IgD-negative memory B cell (primary cell): ENCODE measurements around the gene RECK. TPM values are rescaled to one million over a fixed set of nuclear protein-coding genes. Genes with fewer than 3 reads are reported as not detected.
A peak's percentile ranks its signal among the peaks of the same experiment; 100 is the strongest.
"Not testable (repeated sequence)": the region's sequence is repeated elsewhere in the genome, so short reads cannot be mapped to it uniquely, and the experiment has no call there.

Experiments used
- H3K27ac Mint-ChIP-seq, 3 donors: one replicate each; pipeline ENCODE4 v1.8.0; 2020 to 2022; ENCODE audit warnings: mild to moderate bottlenecking in 3 of 3, mixed read lengths in 3 of 3, moderate library complexity in 1 of 3
- H3K27me3 Mint-ChIP-seq: one replicate; pipeline ENCODE4 v1.8.0; 2021; ENCODE audit warnings: mixed read lengths
- H3K36me3 Mint-ChIP-seq: one replicate; pipeline ENCODE4 v1.8.0; 2020; ENCODE audit warnings: mild to moderate bottlenecking, mixed read lengths
- H3K4me1 Mint-ChIP-seq, 3 donors: one replicate each; pipeline ENCODE4 v1.8.0; 2020 to 2022; ENCODE audit warnings: mixed read lengths in 3 of 3, mild to moderate bottlenecking in 1 of 3
- H3K4me3 Mint-ChIP-seq, 4 donors: one replicate each; pipeline ENCODE4 v1.8.0; 2020 to 2022; ENCODE audit warnings: mild to moderate bottlenecking in 4 of 4, mixed read lengths in 4 of 4, moderate library complexity in 3 of 4
- H3K9me3 Mint-ChIP-seq, 3 donors: one replicate each; pipeline ENCODE4 v1.8.0; 2020 to 2021; ENCODE audit warnings: mixed read lengths in 3 of 3, mild to moderate bottlenecking in 1 of 3
- polyA plus RNA-seq: library from polyadenylated mRNA; unstranded; fragments of 300-500 nt; fragmentation: Illumina TruSeq; gene quantifications from one replicate; pipeline ENCODE4 v1.2.3, GENCODE V29; 2021

RECK gene
- polyA plus RNA-seq, 1 donor from 2014 or later, result 5.3 TPM

DNA sequence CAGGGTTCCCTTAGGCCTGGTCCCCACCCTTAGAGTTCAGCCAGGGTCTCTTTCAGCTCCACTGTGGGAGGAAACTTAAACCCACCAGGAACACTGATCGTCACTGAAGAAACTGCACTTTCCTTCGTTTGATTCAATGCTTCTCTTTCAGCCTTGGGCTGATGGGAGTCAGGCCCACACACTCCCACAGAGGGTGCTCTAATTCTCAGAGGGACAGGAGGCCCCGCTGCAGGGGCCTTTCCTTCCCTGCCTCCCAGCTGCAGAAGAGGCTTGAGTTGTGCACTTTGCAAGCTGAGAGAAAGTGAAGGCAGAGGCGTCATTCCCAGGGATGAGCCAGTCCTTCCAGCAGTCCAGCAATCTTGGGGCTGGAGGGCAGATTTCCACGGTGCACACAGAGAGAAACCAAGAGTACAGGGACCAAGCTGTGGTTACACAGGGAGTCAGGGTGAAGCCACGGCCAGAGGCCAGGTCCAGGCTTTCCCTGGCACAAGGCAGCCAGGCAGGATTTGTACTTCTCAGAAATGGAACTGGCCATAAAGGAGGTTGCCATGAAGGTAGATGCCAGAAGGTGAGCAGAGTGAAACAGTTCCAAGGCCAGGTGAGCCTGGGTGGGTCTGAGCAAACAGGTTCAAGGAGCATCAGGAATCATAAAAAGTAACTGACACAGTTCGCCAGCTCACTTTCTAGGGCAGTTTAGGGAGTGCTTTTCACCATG is 89.5 kb downstream of the RECK start:
- H3K27me3 Mint-ChIP-seq, result no peaks in the 10 kb centered on the region
- no peaks in the 10 kb centered on the region for H3K9me3 Mint-ChIP-seq
- H3K4me1 Mint-ChIP-seq, result peaks cover 10 to 14% (median 12%) of the 10 kb centered on the region in 3 donors
- peak overlapping the region in 1 of 3 donors; percentile 58 for H3K27ac Mint-ChIP-seq
- peaks cover 8% of the 10 kb centered on the region for H3K36me3 Mint-ChIP-seq
- H3K4me3 Mint-ChIP-seq, result no peak overlapping the region

DNA sequence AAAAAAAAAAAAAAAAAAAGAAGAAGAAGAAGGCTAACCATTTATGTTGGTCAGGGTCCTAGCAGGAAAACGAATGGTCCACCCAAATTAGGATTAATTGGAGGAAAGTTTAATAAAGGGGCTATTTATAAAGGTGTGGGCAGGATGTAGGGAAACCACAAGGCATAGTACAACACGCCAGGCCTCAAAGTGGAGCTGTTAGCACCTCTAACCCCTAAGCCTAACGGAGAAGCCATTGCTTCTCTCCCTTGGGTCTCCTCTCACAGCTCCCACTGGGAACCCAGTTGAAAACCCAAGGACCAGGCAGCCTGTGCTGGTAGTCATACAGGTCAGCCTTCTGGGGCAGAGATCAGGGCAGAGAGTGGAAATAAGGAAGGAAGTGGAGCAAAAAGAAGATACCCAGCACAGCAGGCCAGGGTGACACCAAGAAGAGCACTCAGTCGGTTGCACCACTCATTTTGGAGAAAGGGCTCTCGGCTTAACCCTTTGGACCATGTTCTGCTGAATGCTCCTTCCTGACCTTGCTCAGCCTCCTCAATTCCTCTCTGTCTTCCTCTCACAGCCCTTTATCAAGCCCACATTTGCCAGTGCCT is 91.0 kb downstream of the RECK start:
- H3K4me3 Mint-ChIP-seq, result peak overlapping the region in 2 of 4 donors; percentile 29 to 91
- no peaks in the 10 kb centered on the region for H3K9me3 Mint-ChIP-seq
- peaks cover 3% of the 10 kb centered on the region for H3K36me3 Mint-ChIP-seq
- H3K4me1 Mint-ChIP-seq, result peaks cover 10 to 14% (median 12%) of the 10 kb centered on the region in 3 donors
- H3K27ac Mint-ChIP-seq, result peak overlapping the region in 2 of 3 donors; percentile 47 to 50
- no peaks in the 10 kb centered on the region for H3K27me3 Mint-ChIP-seq

DNA sequence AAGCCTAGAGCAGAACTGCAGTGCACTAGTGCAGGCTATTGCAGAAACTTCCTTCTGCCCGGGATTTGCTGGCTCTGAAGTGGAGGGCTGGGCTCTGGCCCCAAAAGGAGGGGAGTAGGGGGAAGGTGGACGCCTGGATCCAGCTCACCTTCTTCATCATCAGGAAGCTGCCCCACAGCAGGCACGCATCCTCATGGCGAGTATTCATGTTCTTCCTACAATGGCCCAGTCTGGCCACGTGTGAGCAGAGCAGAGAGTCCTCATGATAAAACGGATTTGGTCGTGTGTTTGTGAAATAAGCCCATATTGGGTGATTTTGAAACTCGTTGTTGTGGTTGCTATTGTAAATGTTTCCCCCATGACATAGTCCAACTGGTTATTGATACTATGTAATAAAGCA is 91.6 kb downstream of the RECK start:
- Mint-ChIP-seq H3K9me3 (no peaks in the 10 kb centered on the region), H3K27me3 (no peaks in the 10 kb centered on the region), H3K27ac (no peak overlapping the region), H3K36me3 (no peaks in the 10 kb centered on the region), H3K4me1 (peaks cover 10 to 14% (median 12%) of the 10 kb centered on the region in 3 donors), H3K4me3 (peak overlapping the region in 1 of 4 donors; percentile 13)

GRCh38 chr9:36129139-36129538 is 92.4 kb downstream of the RECK start:
- Mint-ChIP-seq H3K4me1 (peaks cover 10 to 14% (median 12%) of the 10 kb centered on the region in 3 donors), H3K4me3 (no peak overlapping the region), H3K9me3 (no peaks in the 10 kb centered on the region), H3K27ac (no peak overlapping the region), H3K36me3 (no peaks in the 10 kb centered on the region), H3K27me3 (no peaks in the 10 kb centered on the region)

GRCh38 chr9:36131666-36132065 is 95.0 kb downstream of the RECK start:
- not testable (repeated sequence) for H3K9me3 Mint-ChIP-seq, H3K36me3 Mint-ChIP-seq, H3K27ac Mint-ChIP-seq, H3K4me3 Mint-ChIP-seq, H3K27me3 Mint-ChIP-seq
- H3K4me1 Mint-ChIP-seq, result peaks cover 10 to 19% (median 16%) of the 10 kb centered on the region in 3 donors

DNA sequence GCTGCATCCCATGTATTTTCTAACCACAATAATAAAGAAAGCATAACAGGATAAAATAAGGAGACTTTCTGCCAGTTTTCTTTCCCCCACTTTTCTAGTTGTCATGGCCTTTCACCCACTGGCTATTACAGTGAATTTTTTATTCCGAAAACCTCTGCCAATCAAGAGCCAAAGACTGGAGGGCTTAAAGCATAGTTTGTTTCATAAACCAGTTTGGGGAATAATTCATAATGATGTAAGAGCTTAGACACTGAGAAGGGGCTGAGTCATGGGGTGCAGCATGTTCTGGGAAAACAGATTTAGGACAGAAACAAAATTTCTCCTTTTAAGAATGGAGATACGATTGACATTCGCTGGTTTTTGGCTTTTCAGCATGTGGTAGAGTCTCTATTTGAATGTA is 95.4 kb downstream of the RECK start:
- Mint-ChIP-seq H3K27ac (no peak overlapping the region), H3K4me3 (no peak overlapping the region), H3K4me1 (peaks cover 12 to 20% (median 16%) of the 10 kb centered on the region in 3 donors), H3K27me3 (no peaks in the 10 kb centered on the region), H3K9me3 (no peaks in the 10 kb centered on the region), H3K36me3 (no peaks in the 10 kb centered on the region)

DNA sequence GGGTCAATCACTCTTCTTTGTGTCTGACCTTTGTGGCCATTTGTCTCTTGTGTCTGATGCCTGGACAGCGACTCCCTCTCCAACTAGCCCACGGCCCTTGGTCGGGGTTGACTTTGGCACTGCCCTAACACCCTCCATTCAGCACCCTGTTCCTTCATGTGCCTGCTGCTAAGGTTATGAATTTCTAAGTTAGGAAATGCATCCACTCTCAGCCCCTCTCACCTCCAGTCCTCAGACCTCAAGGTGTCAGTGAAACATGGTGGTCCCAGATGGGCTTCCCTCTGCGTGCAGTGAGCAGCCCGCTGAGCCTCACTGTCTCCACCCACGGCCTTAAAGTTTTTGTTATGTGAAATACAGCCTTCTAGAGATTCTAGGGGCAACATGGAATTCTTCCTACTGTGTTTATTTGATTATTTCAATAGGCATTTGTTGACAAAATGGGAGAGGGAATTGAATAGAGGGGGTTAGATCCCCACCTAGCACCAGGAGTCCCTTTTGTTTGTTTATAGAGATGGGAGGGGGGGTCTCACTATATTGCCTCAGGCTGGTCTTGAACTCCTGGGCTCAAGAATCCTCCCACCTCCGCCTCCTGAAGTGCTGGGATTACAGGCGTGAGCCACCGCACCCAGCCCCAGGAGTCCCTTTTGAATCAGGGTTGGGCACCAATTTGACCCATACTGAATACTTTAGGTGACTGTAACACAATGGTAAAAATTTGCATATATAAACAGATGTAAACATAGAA is 98.2 kb downstream of the RECK start:
- H3K4me1 Mint-ChIP-seq, result peaks cover 21 to 34% (median 27%) of the 10 kb centered on the region in 3 donors
- peak overlapping the region in 1 of 3 donors; percentile 40 for H3K27ac Mint-ChIP-seq
- no peaks in the 10 kb centered on the region for H3K36me3 Mint-ChIP-seq
- no peaks in the 10 kb centered on the region for H3K9me3 Mint-ChIP-seq
- no peaks in the 10 kb centered on the region for H3K27me3 Mint-ChIP-seq
- H3K4me3 Mint-ChIP-seq, result peak overlapping the region; percentile 79 to 94 (median 88)

GRCh38 chr9:36135741-36136271 is 99.1 kb downstream of the RECK start:
- H3K27me3 Mint-ChIP-seq, result no peaks in the 10 kb centered on the region
- no peaks in the 10 kb centered on the region for H3K36me3 Mint-ChIP-seq
- peaks cover 29 to 42% (median 36%) of the 10 kb centered on the region in 3 donors for H3K4me1 Mint-ChIP-seq
- H3K27ac Mint-ChIP-seq, result peak overlapping the region in 2 of 3 donors; percentile 20 to 73
- no peaks in the 10 kb centered on the region for H3K9me3 Mint-ChIP-seq
- peak overlapping the region; percentile 79 to 94 (median 88) for H3K4me3 Mint-ChIP-seq

GRCh38 chr9:36136272-36136893 is 99.7 kb downstream of the RECK start, which contains the start of gene GLIPR2:
GLIPR2 (plus strand) TSS chr9:36136733; CDS start chr9:36136779, 46 bp downstream.
- H3K27me3 Mint-ChIP-seq, result no peaks in the 10 kb centered on the region
- peaks cover 33 to 46% (median 41%) of the 10 kb centered on the region in 3 donors for H3K4me1 Mint-ChIP-seq
- H3K9me3 Mint-ChIP-seq, result no peaks in the 10 kb centered on the region
- H3K4me3 Mint-ChIP-seq, result peak within 1 kb of the TSS; percentile 83 to 97 (median 94)
- H3K27ac Mint-ChIP-seq, result peak within 1 kb of the TSS; percentile 85 to 95 (median 85)
- no peaks in the 10 kb centered on the region for H3K36me3 Mint-ChIP-seq

DNA sequence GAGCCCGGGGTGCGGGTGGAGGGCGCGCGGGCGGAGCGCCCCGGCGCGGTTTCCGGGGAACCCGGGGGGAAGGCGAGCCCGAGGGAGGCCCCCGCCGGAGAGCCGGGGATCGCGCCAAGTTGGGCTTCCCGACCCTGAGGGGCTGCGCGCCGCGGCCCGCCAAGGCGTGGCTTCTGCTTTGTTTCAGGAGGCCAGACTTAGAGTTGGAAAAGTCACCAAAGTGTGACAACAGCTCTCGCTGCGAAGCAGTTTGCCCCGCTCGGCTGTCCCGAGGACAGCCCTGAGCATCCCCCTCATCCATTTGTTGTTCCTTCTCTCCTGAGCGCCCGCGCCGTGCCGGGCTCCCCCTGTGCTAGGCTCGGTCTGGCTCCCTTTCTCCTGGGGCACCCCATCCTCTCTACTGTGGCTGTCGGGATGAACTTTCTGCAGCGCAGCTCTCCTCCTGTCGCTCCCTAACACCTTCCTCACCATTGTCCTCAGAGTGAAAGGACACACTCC is 100.2 kb downstream of the RECK start:
- Mint-ChIP-seq H3K36me3 (no peaks in the 10 kb centered on the region), H3K27ac (peak overlapping the region; percentile 82 to 95 (median 85)), H3K4me1 (peaks cover 33 to 50% (median 45%) of the 10 kb centered on the region in 3 donors), H3K27me3 (no peaks in the 10 kb centered on the region), H3K9me3 (no peaks in the 10 kb centered on the region), H3K4me3 (peak overlapping the region; percentile 83 to 97 (median 94))

- Mint-ChIP-seq H3K36me3 (no peaks in the 10 kb centered on the region), H3K9me3 (no peaks in the 10 kb centered on the region), H3K4me1 (peaks cover 38 to 54% (median 49%) of the 10 kb centered on the region in 3 donors), H3K27ac (peak overlapping the region; percentile 85 to 95 (median 85)), H3K27me3 (peaks cover 1% of the 10 kb centered on the region), H3K4me3 (peak overlapping the region; percentile 83 to 97 (median 94))
These were observed 100.8 kb downstream of the RECK start for GRCh38 chr9:36137392-36138004.

DNA sequence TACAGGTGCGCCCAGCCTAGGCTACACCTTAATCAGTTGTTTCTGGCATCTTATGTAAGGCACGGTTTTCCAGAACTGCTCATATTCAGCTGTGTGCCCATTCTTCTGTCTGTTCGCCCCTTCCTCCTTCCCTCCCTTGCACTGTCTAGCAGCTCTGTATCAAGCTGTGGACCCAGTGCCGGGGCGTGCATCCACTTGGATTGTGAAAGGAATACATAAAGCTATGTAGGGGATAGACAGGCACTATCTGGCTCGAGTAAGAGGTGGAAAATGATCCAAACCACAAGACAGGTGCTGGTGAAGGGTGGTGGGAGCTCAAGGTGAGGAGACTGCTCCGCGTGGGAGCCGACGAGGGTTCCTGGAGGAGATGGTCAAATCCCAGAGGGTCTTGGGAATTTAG is 101.8 kb downstream of the RECK start:
- peak overlapping the region in 2 of 4 donors; percentile 83 to 95 for H3K4me3 Mint-ChIP-seq

DNA sequence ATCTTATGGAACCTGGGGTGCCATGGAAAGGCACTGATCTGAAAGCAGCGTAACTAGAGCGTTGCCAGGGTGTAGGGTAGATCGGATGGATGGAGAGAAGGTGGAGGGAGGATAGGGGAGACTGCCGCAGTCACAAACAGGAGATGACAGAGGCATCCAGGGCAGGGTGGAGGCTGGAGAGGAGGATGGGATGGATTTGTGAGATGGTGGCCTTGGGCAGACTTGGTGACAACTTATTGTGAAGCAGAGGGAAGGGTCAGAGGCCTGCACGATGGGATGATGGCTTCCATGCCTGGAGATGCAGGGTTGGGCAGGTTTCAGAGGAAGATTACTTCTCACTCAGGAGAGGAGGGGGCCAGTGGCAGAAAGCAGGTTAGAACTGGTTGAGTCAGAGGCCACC is 102.2 kb downstream of the RECK start:
- H3K27me3 Mint-ChIP-seq, result peaks cover 1% of the 10 kb centered on the region
- H3K4me3 Mint-ChIP-seq, result peak overlapping the region in 1 of 4 donors; percentile 95

More for the DNA sequence above, 101.8 kb downstream of the RECK start:
- Mint-ChIP-seq H3K27ac (peak overlapping the region in 2 of 3 donors; percentile 85), H3K27me3 (peaks cover 1% of the 10 kb centered on the region), H3K4me1 (peaks cover 48 to 61% (median 59%) of the 10 kb centered on the region in 3 donors), H3K9me3 (no peaks in the 10 kb centered on the region), H3K36me3 (no peaks in the 10 kb centered on the region)

More for the DNA sequence above, 102.2 kb downstream of the RECK start:
- peak overlapping the region; percentile 79 to 85 (median 85) for H3K27ac Mint-ChIP-seq
- no peaks in the 10 kb centered on the region for H3K9me3 Mint-ChIP-seq
- H3K36me3 Mint-ChIP-seq, result no peaks in the 10 kb centered on the region
- peaks cover 50 to 64% (median 63%) of the 10 kb centered on the region in 3 donors for H3K4me1 Mint-ChIP-seq
